GM12874 (cell line): Measurements from ENCODE around the gene SCD5.

ENCODE experiments used
- CTCF ChIP-seq: IDR thresholded peaks from 2 replicates; pipeline ENCODE4 v1.5.1; 2011; ENCODE audit warnings: low read depth, mild to moderate bottlenecking, control low read depth, low read length, moderate library complexity; ENCODE audit not compliant: insufficient read depth

SCD5 gene

DNA sequence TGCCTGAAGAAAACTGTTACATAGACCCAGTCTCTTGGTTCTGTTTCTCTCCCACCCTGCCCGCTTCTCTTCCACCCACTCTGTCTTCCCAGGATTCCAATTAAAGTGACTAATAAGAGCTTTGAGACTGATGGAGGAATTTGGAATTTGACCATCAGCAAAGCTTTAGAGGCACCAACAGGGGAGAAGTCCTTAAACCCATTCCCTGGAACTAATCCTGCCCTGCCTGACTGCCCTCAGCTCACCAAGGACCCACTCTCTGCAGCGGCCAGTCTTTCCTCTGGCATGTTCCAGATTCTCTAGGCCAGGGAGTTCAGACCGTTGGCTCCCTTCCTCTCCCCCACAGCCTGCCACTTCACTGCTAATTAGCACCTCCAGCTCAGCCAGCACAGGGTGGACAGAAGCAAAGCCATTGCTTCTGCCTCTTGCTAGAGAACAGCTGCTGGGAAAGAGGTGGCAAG is 23.9 kb downstream of the SCD5 start:
- TF ChIP-seq CTCF, result no peak

- TF ChIP-seq CTCF, result no peak
Observed at GRCh38 chr4:82773057-82773456, 25.5 kb downstream of the SCD5 start.

DNA sequence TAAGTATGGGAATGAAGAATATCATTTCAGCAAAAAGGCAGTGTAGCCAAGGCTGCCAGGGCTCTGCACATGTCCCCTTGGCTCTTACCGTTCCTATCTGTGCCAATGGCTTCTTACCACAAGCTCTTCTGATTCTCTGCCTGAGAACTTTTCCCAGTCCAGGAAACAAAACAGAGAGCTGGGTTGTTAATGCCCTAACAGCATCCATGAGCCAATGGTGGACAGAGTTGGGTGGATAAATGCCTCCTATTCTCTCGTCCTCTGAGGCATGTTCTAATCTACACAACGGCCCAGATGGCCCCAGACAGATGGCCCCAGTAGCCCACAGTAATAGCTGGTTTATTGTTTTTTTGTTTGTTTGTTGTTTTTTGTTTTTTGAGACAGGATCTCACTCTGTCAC is 28.0 kb downstream of the SCD5 start:
- TF ChIP-seq CTCF, result no peak

- no peak for TF ChIP-seq CTCF
Observed at GRCh38 chr4:82765134-82765533, 33.5 kb downstream of the SCD5 start.

GRCh38 chr4:82761229-82761628 is 37.4 kb downstream of the SCD5 start:
- no peak for TF ChIP-seq CTCF

GRCh38 chr4:82758701-82759685 is 39.6 kb downstream of the SCD5 start:
- TF ChIP-seq CTCF, result no peak

DNA sequence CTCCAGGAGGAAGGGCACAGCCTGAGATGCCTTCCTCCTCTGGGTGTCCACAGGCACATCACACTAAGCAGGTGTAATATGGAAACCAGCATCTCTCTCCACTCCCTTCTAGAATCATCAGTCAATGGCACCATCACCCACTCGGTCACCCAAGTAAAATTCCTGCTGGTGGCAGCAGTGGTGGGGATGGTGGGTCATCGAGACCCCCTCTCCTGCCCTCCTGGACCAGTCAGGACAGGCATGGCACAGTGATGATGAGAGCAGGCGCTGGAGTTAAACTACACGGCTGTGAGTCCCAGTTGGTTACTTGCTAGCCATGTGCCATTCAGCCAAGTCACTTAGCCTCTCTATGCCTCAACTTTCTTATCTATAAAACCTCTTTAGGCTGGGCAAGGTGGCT is 42.5 kb downstream of the SCD5 start:
- no peak for TF ChIP-seq CTCF
